GM19023 (cell line): ENCODE measurements around the gene SUMO4.

Experiments
- ATAC-seq: cut with Tn5 transposase; IDR thresholded peaks from one replicate; pipeline ENCODE4 v1.9.1; 2021; ENCODE audit warnings: mild to moderate bottlenecking, moderate library complexity; ENCODE audit not compliant: unreplicated experiment

SUMO4 gene

GRCh38 chr6:149400050-149400449 is at the start of gene SUMO4:
SUMO4 (plus strand) TSS chr6:149400262; CDS start chr6:149400392, 130 bp downstream.
- no peak for ATAC-seq

GRCh38 chr6:149354009-149354408 is 46.1 kb upstream of the SUMO4 start:
- ATAC-seq, result no peak

DNA sequence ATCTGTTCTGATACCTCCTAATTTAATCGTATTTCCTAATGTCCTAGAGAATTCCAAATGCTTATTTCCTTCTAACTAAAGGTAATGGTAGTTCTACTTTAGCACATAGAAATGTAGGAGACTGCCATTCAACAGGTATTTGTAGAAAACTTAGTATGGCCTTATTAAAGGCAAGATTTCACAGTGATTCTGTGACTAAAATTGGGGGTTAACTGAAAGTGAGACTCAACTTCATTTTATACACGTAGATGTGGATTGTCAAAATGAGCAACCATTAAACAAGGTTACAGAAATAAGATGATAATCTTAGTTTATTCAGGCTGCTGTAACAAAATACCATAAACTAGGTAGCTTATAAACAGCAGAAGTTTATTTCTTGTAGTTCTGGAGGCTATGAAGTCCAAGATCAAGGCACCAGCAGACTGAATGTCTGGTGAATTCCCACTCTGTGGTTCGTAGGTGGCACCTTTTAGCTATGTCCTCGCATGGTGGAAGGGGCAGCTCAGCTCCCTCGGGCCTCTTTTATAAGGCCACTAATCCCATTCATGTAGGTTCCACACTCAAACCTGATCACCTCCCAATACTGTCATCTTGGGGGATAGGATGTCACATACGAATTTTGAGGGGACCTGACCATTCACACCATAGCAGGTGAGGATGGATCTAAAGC is 43.8 kb upstream of the SUMO4 start:
- ATAC-seq, result no peak

GRCh38 chr6:149357726-149358538 is 42.1 kb upstream of the SUMO4 start:
- no peak for ATAC-seq

- ATAC-seq, result no peak
These were observed 40.6 kb upstream of the SUMO4 start for GRCh38 chr6:149359440-149359839.

GRCh38 chr6:149360536-149360935 is 39.5 kb upstream of the SUMO4 start:
- no peak for ATAC-seq

GRCh38 chr6:149362289-149362688 is 37.8 kb upstream of the SUMO4 start:
- no peak for ATAC-seq

GRCh38 chr6:149363154-149363553 is 36.9 kb upstream of the SUMO4 start:
- no peak for ATAC-seq

- ATAC-seq, result no peak
These were observed 35.5 kb upstream of the SUMO4 start for GRCh38 chr6:149364557-149364956.

DNA sequence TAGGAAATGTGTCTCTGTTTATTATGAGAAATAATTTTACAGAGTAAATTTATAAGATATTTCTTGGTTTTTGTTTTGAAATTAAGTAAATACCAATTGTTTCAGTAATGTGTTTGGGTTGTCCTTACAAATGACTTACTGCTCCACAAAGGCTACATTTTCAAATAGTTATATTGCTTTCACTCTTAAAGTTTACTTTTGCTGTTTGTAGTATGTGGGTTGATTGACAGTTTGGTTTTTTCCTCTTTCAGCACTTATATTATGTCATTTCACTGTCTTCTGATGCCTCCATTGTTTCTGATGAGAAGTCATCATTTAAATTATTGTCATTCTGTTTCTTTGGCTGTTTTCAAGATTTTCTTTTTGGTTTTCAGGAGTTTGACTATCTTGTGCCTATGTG is 34.9 kb upstream of the SUMO4 start:
- ATAC-seq, result no peak

- ATAC-seq, result no peak
These were observed 33.7 kb upstream of the SUMO4 start for GRCh38 chr6:149366267-149366921.

DNA sequence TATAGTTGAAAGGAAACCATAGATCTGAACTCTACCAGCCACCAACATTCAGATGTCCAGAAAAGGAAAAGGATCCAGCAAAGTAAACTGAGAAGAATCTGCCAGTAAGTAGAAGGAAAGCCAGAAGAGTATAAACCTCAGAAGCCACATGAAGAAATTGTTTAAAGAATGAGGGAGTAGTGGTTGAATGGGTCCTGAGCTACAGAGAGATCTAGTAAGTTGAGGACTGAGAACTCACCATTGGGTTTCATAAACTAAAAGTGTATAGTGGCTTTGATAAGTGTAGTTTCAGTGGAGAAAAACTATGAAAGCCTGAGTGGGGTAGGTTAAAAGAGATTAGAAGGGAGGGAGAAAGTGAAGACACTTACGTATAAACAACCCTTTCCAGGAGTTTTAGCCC is 32.0 kb upstream of the SUMO4 start:
- no peak for ATAC-seq

DNA sequence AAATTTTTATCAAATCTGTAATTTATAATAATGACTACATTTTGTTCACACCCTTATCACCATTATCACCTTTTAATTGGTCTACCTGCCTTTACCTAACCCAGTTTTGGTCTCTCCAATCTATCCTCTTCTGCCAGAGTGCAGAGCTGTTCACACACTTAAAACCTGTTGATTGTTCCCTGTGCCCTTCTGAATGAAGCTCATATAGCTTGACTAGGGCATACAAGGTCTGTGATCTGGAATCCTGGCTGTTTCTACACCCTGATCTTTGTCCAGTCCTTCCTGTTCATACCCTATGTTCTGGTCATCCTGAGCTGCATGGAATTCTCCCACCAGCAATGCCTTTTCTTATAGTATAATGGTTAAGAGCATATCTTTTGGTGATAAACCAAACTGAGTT is 28.9 kb upstream of the SUMO4 start:
- no peak for ATAC-seq

GRCh38 chr6:149372062-149372461 is 28.0 kb upstream of the SUMO4 start:
- ATAC-seq, result no peak

GRCh38 chr6:149373511-149373910 is 26.6 kb upstream of the SUMO4 start:
- no peak for ATAC-seq

GRCh38 chr6:149379977-149380376 is 20.1 kb upstream of the SUMO4 start:
- ATAC-seq, result no peak

DNA sequence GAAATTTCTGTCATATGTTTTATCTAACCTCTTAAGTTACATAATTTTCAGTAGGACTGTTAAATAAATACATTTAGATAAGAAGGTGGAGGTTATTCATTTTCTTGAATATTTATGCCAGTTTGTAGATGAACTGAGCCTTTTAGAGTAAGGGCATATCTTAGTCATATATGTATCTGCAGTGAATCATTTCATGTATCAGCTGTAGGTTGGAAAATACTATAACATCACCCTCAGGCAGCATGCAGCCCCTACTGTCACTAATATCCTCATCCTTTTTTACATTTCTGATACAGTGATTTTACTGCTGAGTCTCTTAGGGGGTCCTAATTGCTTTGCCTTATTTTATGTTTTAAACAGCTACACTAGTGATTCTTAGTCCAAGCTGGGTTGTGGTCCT is 19.5 kb upstream of the SUMO4 start:
- ATAC-seq, result no peak

GRCh38 chr6:149383371-149383770 is 16.7 kb upstream of the SUMO4 start:
- no peak for ATAC-seq

DNA sequence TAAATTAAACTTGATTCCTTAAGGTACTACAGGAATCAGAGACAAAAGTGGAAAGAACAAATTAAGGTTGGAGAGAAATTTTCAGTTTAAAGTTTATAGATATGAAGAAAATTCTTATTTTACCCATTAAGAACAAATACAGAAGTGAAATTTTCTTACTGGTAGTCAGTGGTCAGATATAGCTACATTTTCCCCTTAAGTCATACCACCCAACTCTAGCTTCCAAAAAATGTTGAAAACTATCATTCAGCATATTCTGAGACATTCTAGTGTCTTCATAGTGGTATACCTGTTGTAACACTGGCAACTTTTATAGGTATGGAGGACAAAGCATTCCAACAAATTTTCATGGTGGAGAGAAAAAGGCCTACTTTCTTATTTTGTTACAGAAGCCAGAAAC is 15.6 kb upstream of the SUMO4 start:
- no peak for ATAC-seq

DNA sequence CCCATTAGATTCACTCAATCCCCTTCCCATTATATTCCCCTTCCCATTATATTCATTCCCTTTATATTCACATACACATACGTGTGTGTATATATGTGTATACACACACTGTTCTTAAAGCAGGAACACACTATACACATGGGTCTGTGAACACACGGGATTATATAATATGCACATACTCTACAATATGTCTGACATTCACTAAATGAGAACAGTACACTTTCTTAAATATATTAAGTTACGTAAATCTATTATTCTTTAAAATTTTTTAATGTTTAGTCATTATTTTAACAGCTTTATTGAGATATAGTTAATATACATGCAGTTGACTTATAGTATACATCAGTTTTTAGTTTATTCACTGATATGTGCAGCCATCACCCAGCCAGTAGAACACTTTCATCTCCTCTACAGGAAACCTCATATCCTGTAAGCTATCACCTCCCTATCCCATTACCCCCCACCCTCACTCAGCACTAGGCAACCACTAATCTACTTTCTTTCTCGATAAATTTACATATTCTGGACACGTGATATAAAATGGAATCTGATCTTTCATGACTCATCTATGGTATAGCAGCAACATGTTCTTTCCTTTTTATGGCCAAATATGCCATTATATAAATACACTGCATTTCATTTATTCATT is 13.9 kb upstream of the SUMO4 start:
- no peak for ATAC-seq

DNA sequence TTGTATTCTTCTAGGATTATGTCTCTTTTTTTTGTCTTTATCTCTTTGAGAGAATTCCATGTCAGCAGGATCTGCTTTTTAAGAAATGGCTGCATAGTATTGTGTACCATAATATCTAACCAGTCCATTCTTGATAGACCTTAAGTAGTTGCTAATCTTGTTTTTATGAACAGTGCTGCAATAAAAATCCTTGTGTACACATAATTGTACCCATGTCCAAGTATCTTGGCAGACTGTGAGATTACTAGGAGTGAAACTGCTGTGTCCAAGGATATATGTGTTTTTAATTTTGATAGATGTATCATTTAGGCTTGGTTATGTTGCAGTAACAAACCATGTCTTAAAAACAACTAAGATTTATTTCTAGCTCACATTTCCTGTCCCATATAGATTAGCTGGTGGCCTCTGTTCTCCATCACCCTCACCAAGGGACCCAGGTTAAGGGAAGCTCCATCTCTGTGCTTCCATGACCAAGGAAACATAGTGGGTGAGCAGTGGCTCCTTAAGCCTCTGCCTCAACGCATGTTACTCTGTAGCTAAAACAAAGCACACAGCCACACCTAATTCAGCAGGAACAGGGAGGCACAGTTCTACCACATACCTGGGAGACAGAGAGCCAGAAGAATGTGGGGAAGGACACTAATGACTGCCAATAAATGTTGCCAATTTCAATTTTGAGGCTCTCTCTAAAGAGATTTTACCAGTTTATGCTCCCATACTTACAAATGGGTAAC is 12.1 kb upstream of the SUMO4 start:
- ATAC-seq, result no peak
